Common myeloid progenitor, CD34-positive (primary cell): Measurements from ENCODE around the gene SLC22A2.

Experiments used
- CTCF ChIA-PET: fragments of 350-600 bp; sonication (Branson Sonifier 250); formaldehyde crosslinking; loops from one replicate; lab custom pipeline; 2021; ENCODE audit warnings: antibody characterized with exemption; lab: Charles Lee
- POLR2A ChIA-PET: fragments of 350-600 bp; sonication (Branson Sonifier 250); formaldehyde crosslinking; loops from one replicate; lab custom pipeline; 2021; ENCODE audit warnings: antibody characterized with exemption; lab: Charles Lee
- DNase-seq, 3 donors: peaks; one replicate each; pipeline versions ENCODE4 v3.0.0 to v3.0.0-alpha.2; 2013
- H3K27ac ChIP-seq, 2 experiments: 1 replicate in 1 of 2; 2 replicates in 1 of 2; pipeline ENCODE4 v1.7.0; 2013; ENCODE audit warnings: inconsistent platforms in 2 of 2, low read length in 2 of 2, mild to moderate bottlenecking in 2 of 2, low read depth in 1 of 2, moderate library complexity in 1 of 2; ENCODE audit not compliant: severe bottlenecking in 2 of 2, insufficient read depth in 1 of 2, poor library complexity in 1 of 2
- H3K27me3 ChIP-seq, 5 experiments: replicated peaks in 2 of 5; 1 replicate in 3 of 5; 2 replicates in 2 of 5; pipeline versions ENCODE4 v1.6.1 to v1.7.0; 2013; ENCODE audit warnings: low read length in 4 of 5, mild to moderate bottlenecking in 2 of 5, moderate library complexity in 2 of 5, inconsistent platforms in 1 of 5; ENCODE audit not compliant: insufficient read depth in 5 of 5, control insufficient read depth in 4 of 5
- H3K36me3 ChIP-seq, 4 experiments: 1 replicate in 2 of 4; 2 replicates in 2 of 4; pipeline versions ENCODE4 v1.6.1 to v1.7.0; 2013; ENCODE audit warnings: low read length in 3 of 4, control low read depth in 1 of 4, mild to moderate bottlenecking in 1 of 4; ENCODE audit not compliant: control insufficient read depth in 4 of 4, insufficient read depth in 4 of 4
- H3K4me1 ChIP-seq, 4 experiments: 1 replicate in 3 of 4; 2 replicates in 1 of 4; pipeline versions ENCODE4 v1.6.1 to v1.7.1; 2013; ENCODE audit warnings: low read length in 3 of 4, mild to moderate bottlenecking in 3 of 4, control low read depth in 1 of 4, inconsistent platforms in 1 of 4, moderate library complexity in 1 of 4; ENCODE audit not compliant: control insufficient read depth in 4 of 4, insufficient read depth in 4 of 4; ENCODE audit errors: control extremely low read depth in 1 of 4
- H3K4me3 ChIP-seq, 7 experiments: 1 replicate in 4 of 7; 2 replicates in 3 of 7; pipeline versions ENCODE4 v1.5.1 to v1.7.0; 2013; ENCODE audit warnings: mild to moderate bottlenecking in 7 of 7, low read length in 6 of 7, moderate library complexity in 6 of 7, inconsistent platforms in 2 of 7, low read depth in 2 of 7, control low read depth in 1 of 7; ENCODE audit not compliant: insufficient read depth in 4 of 7, control insufficient read depth in 1 of 7; ENCODE audit errors: extremely low read depth in 1 of 7
- H3K9me3 ChIP-seq, 5 experiments: 1 replicate in 4 of 5; 2 replicates in 1 of 5; pipeline versions ENCODE4 v1.6.1 to v1.7.1; 2013; ENCODE audit warnings: low read length in 4 of 5, mild to moderate bottlenecking in 2 of 5, inconsistent platforms in 1 of 5, low read depth in 1 of 5, moderate library complexity in 1 of 5; ENCODE audit not compliant: control insufficient read depth in 4 of 5, insufficient read depth in 2 of 5; ENCODE audit errors: control extremely low read depth in 1 of 5
- WGBS: methylation state at CpG from one replicate; pipeline ENCODE4 v1.1.5; 2013; ENCODE audit not compliant: insufficient coverage; 5-methylcytosine and 5-hydroxymethylcytosine counted together

Gene SLC22A2

GRCh38 chr6:160267102-160267501 lies 8.5 kb upstream of the SLC22A2 start:
- POLR2A ChIA-PET: no interaction called here
- CTCF ChIA-PET: no interaction called here
- Histone ChIP-seq H3K27me3 (peaks cover 0 to 3% (median 0%) of the 10 kb centered on the region in 5 experiments), H3K36me3 (no peaks in the 10 kb centered on the region), H3K9me3 (no peaks in the 10 kb centered on the region), H3K4me3 (no peak overlapping the region), H3K27ac (no peak overlapping the region), H3K4me1 (no peaks in the 10 kb centered on the region)
- DNase-seq: no peak
- 92% methylated on average over 3 of the region's 6 CpGs for WGBS

DNA sequence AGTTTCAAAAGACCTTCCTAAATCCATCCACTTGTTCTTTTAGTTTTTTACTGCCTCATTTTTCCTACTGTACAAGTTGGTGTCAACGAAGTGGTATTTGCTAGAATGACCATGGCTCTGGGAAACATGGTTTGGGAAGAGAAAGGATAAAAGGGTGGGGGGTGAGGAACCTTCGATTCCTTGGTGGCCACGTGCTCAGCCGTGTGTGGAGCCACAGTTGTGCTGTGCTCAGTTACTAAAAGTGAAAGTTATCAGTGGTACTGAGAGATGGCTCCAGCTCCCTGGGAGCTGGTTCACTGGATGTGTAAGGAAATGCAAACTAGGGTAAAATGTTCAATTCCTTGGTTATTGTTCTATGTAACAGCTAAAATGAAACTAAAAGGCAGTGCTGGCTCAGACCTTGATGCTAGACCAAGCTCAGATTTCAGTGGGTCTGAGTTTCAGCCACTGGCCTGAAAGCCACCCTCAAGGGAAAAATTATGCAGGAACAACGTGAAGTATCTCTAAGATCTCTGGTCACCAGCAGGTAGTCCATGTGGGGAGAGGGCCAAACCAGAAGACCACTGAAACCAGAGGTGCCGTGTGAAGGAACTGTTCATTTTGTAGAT lies 7.4 kb upstream of the SLC22A2 start:
- WGBS: 62% methylated on average over 4 of the region's 6 CpGs
- no peak for DNase-seq
- no peaks in the 10 kb centered on the region for H3K36me3 ChIP-seq
- H3K9me3 ChIP-seq: no peaks in the 10 kb centered on the region
- ChIA-PET CTCF (no interaction called here), POLR2A (no interaction called here)
- H3K27me3 ChIP-seq: peaks cover 0 to 4% (median 0%) of the 10 kb centered on the region in 5 experiments
- no peaks in the 10 kb centered on the region for H3K4me1 ChIP-seq
- no peak overlapping the region for H3K27ac ChIP-seq
- H3K4me3 ChIP-seq: no peak overlapping the region

DNA sequence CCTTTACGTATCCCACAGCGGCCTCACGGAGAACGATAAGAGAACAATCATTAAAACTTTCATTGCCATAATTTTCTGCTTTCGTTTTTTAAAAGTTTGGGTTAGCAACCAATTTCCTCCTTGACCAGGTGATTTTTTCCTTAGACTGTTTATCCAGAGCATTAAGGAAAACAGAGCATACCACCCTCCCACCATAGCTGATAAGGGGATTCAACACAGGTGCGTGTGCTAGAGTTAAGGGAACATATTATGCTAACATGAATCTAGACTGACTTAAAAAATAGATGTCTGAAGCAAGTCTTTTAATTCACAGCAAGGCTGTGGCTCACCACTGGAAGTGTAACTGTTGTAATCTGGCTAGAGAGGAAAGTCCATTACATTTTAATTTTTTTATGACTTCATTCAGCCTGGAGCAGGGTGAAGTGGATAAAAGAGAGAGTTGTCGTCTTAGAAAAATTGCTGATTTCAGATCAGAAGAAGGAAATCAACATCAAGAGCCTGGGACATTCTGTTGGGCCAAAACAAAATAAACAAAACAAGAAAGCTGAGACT lies 5.5 kb upstream of the SLC22A2 start:
- no peak overlapping the region for H3K4me3 ChIP-seq
- no peak overlapping the region for H3K27ac ChIP-seq
- DNase-seq: no peak
- ChIA-PET CTCF (no interaction called here), POLR2A (no interaction called here)
- 100% methylated on average over 4 of the region's 7 CpGs for WGBS
- no peaks in the 10 kb centered on the region for H3K9me3 ChIP-seq
- H3K27me3 ChIP-seq: peaks cover 0 to 11% (median under 1%) of the 10 kb centered on the region in 5 experiments
- H3K36me3 ChIP-seq: no peaks in the 10 kb centered on the region
- H3K4me1 ChIP-seq: no peaks in the 10 kb centered on the region

- peaks cover 0 to 11% (median 2%) of the 10 kb centered on the region in 5 experiments for H3K27me3 ChIP-seq
- H3K4me1 ChIP-seq: no peaks in the 10 kb centered on the region
- no peak overlapping the region for H3K27ac ChIP-seq
- DNase-seq: no peak
- ChIA-PET POLR2A (no interaction called here), CTCF (no interaction called here)
- 57% methylated on average over 6 of the region's 7 CpGs for WGBS
- no peak overlapping the region for H3K4me3 ChIP-seq
- H3K36me3 ChIP-seq: no peaks in the 10 kb centered on the region
- no peaks in the 10 kb centered on the region for H3K9me3 ChIP-seq
Observed at GRCh38 chr6:160263196-160263939, 4.7 kb upstream of the SLC22A2 start.

GRCh38 chr6:160261991-160262680 lies 3.5 kb upstream of the SLC22A2 start:
- no peaks in the 10 kb centered on the region for H3K36me3 ChIP-seq
- ChIA-PET POLR2A (no interaction called here), CTCF (no interaction called here)
- no peaks in the 10 kb centered on the region for H3K9me3 ChIP-seq
- no peak overlapping the region for H3K4me3 ChIP-seq
- peak; percentile 2 to 32 (median 3) for DNase-seq
- 76% methylated on average over 7 of the region's 7 CpGs for WGBS
- no peak overlapping the region for H3K27ac ChIP-seq
- H3K27me3 ChIP-seq: peaks cover 0 to 15% (median 4%) of the 10 kb centered on the region in 5 experiments
- H3K4me1 ChIP-seq: no peaks in the 10 kb centered on the region

DNA sequence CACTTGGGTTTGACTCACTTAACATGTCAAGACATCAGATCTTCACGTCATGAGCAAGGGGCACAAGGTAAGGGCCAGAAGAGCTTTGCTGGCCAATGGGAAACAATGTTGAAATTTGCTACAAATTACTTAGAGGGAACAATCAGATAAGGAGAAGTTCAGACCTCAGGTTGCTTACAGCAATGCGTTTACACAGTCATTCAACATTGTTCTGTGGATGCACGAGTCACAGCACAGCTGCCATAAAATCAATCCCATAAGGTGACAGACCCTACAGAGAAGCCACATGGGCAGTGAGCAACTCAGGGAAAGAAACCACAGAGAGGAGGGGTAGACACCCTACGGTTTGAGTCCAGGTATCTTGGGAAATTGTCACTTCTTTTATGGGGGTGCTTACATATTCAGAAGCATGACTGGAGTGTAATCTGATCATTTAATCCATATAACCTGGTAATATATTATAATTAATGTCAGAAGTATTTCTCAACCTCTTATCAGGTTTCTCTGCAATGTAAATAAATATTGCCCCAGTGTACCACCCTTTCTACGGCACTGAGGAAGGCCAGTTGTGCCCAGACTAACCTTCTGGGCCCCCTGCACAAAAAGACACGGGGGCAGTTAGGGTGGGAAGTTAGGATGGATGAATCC lies 2.3 kb upstream of the SLC22A2 start:
- 55% methylated on average over 4 of the region's 6 CpGs for WGBS
- POLR2A ChIA-PET: no interaction called here
- Histone ChIP-seq H3K27me3 (peaks cover 0 to 17% (median 4%) of the 10 kb centered on the region in 5 experiments), H3K36me3 (no peaks in the 10 kb centered on the region), H3K9me3 (no peaks in the 10 kb centered on the region), H3K4me3 (no peak overlapping the region), H3K4me1 (no peaks in the 10 kb centered on the region), H3K27ac (no peak overlapping the region)
- CTCF ChIA-PET: no interaction called here
- no peak for DNase-seq
